ENCODE results near the gene ZKSCAN3.
A peak's percentile ranks its signal among the peaks of the same experiment; 100 is the strongest.
"Not testable (repeated sequence)": the region's sequence is repeated elsewhere in the genome, so short reads cannot be mapped to it uniquely, and the experiment has no call there.

Gene ZKSCAN3

GRCh38 chr6:28373925-28374324 lies 24.2 kb downstream of the ZKSCAN3 start:
- DNase-seq (ENCODE audit: low read depth in 2 of 2), result no peak

DNA sequence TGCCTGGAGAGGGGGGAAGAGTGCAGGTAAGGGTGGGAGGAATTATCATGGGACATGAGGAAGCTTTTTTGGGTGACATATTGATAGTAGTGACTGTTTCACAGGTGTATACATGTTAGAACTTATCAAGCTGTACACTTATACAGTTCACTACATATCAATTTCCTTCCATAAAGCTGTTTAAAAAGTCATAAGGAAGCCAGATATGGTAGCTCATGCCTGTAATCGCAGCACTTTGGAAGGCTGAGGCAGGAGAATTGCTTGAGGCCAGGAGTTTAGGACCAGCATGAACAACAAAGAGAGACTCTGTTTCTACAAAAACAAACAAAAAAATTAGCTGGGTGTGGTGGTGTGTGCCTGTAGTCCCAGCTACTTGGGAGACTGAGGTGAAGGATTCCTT lies 28.1 kb downstream of the ZKSCAN3 start:
- no peak for DNase-seq (ENCODE audit: low read depth in 2 of 2)

- DNase-seq (ENCODE audit: low read depth in 2 of 2), result no peak
These were observed 28.9 kb downstream of the ZKSCAN3 start for GRCh38 chr6:28378644-28379043.

DNA sequence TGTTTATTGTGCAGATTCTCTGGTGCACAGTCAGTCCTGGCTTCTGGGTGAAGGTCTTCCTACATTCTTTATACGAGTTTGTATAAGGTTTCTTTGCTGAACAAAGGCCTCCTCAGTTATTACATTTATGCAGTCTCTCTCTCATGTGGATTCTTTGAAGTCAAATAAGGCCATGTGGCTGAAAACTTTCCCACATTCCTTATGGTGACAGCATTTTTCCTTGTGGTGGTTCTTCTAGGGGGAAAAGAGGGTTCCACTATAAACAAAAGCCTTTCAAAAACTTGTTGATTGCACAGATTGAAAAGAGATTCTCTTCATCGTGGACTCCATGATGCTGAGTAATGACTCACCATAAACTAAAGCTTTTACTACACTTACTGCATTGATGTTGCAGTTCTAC lies 30.6 kb downstream of the ZKSCAN3 start:
- DNase-seq (ENCODE audit: low read depth in 2 of 2), result no peak

- peak in 1 of 2 donors; percentile 4 for DNase-seq (ENCODE audit: low read depth in 2 of 2)
These were observed 33.7 kb downstream of the ZKSCAN3 start for GRCh38 chr6:28383235-28384142.

DNA sequence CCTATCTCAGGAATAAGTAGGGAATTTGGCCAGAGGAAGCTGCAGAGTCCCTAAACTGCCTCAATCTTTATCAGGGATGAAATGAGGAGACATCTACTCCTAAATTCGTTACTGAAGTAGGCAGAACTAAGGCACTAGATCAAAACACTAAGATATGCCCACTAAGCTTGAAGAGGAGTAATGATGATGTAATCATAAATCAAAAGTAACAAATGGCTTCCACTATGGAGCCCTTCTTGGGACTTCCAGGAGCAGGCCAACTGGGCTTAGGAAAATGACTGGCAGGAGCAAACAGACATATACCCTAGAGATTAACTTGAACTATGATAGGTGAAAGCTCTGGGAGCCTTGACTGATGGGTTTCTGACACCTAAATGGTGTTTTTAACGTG lies 34.4 kb downstream of the ZKSCAN3 start:
- DNase-seq (ENCODE audit: low read depth in 2 of 2), result no peak

DNA sequence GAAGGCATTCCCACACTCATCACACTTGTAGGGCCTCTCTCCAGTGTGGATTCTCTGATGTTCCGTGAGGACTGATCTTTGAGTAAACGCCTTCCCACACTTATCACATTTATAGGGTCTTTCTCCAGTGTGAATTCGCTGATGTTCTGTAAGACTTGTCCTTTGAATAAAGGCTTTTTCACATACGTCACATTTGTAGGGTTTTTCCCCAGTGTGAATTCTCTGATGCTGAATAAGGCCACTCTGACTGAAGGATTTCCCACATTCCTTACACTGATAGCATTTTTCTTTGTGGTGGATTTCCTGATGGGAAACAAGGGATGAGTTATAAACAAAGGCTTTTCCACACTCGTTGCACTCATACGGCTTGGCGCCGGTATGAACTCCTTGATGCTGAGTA lies 40.9 kb downstream of the ZKSCAN3 start:
- no peak for DNase-seq (ENCODE audit: low read depth in 2 of 2)

- DNase-seq (ENCODE audit: low read depth in 2 of 2), result no peak
These were observed 44.3 kb downstream of the ZKSCAN3 start for GRCh38 chr6:28393912-28394662.

DNA sequence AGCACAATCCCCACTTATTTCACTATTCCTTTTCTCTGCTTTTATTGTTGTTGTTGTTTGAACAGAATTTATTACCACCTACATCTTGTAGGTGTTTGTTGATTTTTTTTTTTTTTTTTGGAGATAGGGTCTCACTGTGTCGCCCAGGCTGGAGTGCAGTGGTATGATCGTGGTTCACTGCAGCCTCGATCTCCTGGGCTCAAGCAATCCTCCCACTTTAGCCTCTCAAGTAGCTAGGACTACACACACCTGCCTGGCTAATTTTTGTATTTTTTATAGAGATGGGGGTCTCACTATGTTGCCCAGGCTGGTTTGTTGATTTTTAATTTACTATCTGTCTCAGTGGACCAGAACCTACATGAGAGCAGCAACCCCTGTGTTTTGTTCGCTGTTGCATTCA lies 46.2 kb downstream of the ZKSCAN3 start:
- DNase-seq (ENCODE audit: low read depth in 2 of 2), result no peak

DNA sequence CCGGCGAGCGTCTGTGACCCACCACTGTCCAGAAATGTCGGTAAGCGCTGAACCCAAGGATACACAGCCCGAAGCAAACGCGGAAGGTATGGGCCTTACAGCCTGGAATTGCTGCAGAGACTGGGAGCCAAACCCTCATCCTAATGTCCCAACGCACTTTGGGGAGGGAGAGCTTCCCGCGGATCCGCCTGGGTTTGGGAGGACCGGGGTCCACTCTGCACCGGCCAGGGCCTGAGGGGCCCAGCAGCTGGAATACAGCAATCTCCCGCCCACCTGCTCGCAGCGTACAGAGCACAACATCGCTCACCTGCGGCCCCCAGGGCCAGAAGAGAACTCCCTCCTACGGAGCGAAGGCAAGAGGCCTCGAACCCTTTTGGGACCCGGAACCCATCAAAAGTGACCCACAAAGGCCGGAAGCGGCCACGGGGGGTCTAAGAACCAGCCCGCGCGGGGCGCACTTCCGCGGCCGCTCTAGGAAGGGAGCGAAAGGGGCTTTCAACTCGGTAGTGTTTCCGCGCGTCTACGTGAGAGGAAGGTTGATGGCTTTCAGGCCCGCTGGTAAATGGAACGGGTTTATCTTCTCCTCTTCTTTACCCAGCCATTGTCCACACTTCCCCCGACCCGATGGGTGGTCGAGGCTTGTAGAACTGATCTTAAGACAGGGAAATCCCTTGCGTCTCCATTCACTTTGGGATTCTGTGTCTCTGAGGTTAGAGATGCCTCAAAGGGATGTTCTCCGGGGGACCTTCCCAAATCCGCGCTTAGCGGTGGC lies 49.8 kb downstream of the ZKSCAN3 start, which contains the start of gene ZSCAN12:
TSS of gene ZSCAN12 (minus strand) at position 398 of the 772 bp plus-strand sequence. CDS start 1,342 bp downstream, outside the sequence.
- peak; percentile 53 to 68 for DNase-seq (ENCODE audit: low read depth in 2 of 2)

GRCh38 chr6:28400122-28400451 lies 50.3 kb downstream of the ZKSCAN3 start:
- DNase-seq (ENCODE audit: low read depth in 2 of 2), result no peak

GRCh38 chr6:28401172-28401571 lies 51.4 kb downstream of the ZKSCAN3 start:
- DNase-seq (ENCODE audit: low read depth in 2 of 2), result no peak

GRCh38 chr6:28402197-28402596 lies 52.5 kb downstream of the ZKSCAN3 start:
- DNase-seq (ENCODE audit: low read depth in 2 of 2), result no peak

GRCh38 chr6:28403923-28404322 lies 54.2 kb downstream of the ZKSCAN3 start:
- not testable (repeated sequence) for DNase-seq (ENCODE audit: low read depth in 2 of 2)

DNA sequence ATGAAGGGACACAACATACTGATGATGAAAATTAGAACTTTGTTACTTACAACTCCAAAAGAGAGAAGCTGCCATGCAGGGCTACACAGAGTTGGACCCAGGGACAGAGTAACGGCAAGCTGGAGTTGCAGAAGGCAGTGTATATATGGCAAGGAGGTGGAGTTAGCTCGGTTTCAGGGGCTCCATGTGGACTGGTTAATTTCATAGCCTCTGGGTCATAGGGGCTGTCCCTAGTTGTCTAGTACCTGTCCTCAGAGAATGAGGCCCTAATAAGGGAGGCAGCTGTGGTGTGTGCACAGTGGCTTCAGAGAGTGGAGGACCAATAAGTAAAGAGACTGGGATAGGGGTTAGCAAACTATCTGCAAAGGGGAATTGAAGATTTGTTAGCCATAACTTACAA lies 57.7 kb downstream of the ZKSCAN3 start:
- no peak for DNase-seq (ENCODE audit: low read depth in 2 of 2)

DNA sequence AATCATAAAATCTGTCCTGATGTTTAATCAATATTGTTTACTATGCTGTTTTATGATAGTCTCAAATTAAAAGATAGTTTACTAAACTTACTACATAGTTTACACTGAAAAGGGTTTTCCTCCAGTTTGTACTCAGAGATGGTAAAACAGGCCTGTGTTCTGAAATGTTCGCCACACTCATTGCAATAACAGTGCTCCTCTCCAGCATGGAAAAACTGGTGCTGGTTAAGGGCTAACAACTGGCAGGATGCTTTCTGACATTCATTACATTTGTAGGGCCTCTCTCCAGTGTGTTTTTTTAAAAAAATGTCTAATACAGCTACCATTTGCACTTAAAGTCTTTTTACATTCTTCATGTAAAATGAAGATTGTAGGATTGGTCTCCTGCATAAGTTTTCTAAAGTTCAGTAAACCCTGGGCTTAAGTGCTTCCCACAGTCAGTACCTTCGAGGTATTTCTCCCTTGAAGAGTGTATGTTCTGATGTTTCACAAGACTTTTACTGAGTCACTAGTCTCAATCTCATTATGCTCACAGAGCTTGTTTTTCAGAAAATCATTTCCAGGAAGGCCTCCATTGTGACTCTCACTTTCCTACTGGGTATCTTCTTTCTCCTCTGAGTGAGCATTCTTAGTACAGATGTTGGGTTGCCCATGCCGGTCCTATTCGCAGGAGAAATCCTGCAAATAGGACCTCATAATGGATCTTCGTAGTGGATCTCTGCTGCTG lies 58.5 kb downstream of the ZKSCAN3 start:
- no peak for DNase-seq (ENCODE audit: low read depth in 2 of 2)

GRCh38 chr6:28410767-28411166 lies 61.0 kb downstream of the ZKSCAN3 start:
- no peak for DNase-seq (ENCODE audit: low read depth in 2 of 2)

GRCh38 chr6:28413681-28414080 lies 63.9 kb downstream of the ZKSCAN3 start:
- DNase-seq (ENCODE audit: low read depth in 2 of 2), result no peak

All from stimulated activated CD4-positive, alpha-beta T cell treated with anti-CD3 and anti-CD28 coated beads, Interleukin-1b, Interleukin-23, amount 100 ng/mL, for 1 hour (primary cell).